ENCODE measurements around the gene LDLRAD3.

Gene LDLRAD3

DNA sequence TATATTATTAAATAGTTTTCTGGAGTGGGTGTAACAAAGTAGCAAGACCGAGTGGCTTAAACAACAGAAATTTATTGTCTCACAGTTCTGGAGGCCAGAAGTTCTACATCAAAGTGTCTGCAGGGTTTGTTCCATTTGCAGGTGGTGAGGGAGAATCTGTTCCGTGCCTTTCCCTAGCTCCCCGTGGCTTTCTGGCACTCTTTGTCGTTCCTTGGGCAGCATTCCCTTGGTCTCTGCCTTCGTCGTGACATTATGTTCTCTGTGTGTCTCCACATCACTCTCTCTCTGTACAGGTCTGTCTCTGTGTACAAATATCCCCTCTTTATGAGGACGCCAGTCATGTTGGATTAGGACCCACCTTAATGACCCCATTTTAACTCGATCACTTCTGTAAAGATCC is 38.2 kb downstream of the LDLRAD3 start:
- Mint-ChIP-seq H3K36me3 (ENCODE audit: low read depth) (no peaks in the 10 kb centered on the region), H3K4me1 (ENCODE audit: low read depth) (no peaks in the 10 kb centered on the region), H3K27ac (no peak overlapping the region), H3K9me3 (no peaks in the 10 kb centered on the region), H3K4me3 (no peak overlapping the region), H3K27me3 (no peaks in the 10 kb centered on the region)

- Mint-ChIP-seq H3K4me3 (no peak overlapping the region), H3K27ac (no peak overlapping the region), H3K36me3 (ENCODE audit: low read depth) (no peaks in the 10 kb centered on the region), H3K27me3 (peaks cover under 1% of the 10 kb centered on the region), H3K9me3 (no peaks in the 10 kb centered on the region), H3K4me1 (ENCODE audit: low read depth) (no peaks in the 10 kb centered on the region)
These were observed 40.1 kb downstream of the LDLRAD3 start for GRCh38 chr11:35983981-35984380.

- Mint-ChIP-seq H3K9me3 (no peaks in the 10 kb centered on the region), H3K4me1 (ENCODE audit: low read depth) (no peaks in the 10 kb centered on the region), H3K36me3 (ENCODE audit: low read depth) (no peaks in the 10 kb centered on the region), H3K27me3 (peaks cover 8% of the 10 kb centered on the region), H3K4me3 (no peak overlapping the region), H3K27ac (no peak overlapping the region)
These were observed 43.1 kb downstream of the LDLRAD3 start for GRCh38 chr11:35986947-35987346.

DNA sequence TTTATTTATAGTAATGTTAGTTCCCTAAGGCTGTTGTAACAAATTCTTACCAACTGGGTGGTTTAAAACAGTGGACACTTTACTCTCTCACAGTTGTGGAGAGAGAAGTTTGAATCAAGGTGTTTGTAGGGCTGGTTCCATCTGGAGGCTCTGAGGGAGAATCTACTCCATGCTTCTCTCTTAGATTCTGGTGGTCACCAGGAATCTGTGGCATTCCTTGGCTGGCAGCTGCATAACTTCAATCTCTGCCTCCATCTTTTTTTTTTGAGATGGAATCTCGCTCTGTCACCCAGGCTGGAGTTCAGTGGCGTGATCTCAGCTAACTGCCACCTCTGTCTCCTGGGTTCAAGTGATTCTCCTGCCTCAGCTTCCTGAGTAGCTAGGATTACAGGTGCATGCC is 46.3 kb downstream of the LDLRAD3 start:
- H3K27ac Mint-ChIP-seq: no peak overlapping the region
- peaks cover 15% of the 10 kb centered on the region for H3K27me3 Mint-ChIP-seq
- no peak overlapping the region for H3K4me3 Mint-ChIP-seq
- H3K36me3 Mint-ChIP-seq (ENCODE audit: low read depth): no peaks in the 10 kb centered on the region
- H3K9me3 Mint-ChIP-seq: peaks cover 5% of the 10 kb centered on the region
- H3K4me1 Mint-ChIP-seq (ENCODE audit: low read depth): no peaks in the 10 kb centered on the region

GRCh38 chr11:35990816-35991215 is 47.0 kb downstream of the LDLRAD3 start:
- peaks cover 15% of the 10 kb centered on the region for H3K27me3 Mint-ChIP-seq
- H3K9me3 Mint-ChIP-seq: peaks cover 5% of the 10 kb centered on the region

DNA sequence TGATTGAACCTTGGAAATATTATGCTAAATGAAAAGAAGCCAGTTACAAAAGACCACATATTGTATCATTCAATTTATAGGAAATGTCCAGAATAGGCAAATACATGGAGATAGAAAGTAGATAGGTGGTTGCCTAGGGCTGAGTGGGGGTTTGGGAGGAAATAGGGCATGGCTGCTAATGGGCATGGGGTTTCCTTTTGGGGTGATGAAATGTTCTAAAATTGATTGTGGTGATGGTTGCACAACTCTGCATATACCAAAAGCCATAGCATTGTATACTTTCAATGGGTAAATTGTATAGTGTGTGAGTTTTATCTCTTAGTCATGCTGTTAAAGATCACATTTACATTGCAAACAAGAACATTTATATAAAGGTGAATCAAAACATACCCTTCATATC is 48.7 kb downstream of the LDLRAD3 start:
- Mint-ChIP-seq H3K9me3 (peaks cover 5% of the 10 kb centered on the region), H3K27ac (no peak overlapping the region), H3K27me3 (peaks cover 15% of the 10 kb centered on the region), H3K4me1 (ENCODE audit: low read depth) (no peaks in the 10 kb centered on the region), H3K36me3 (ENCODE audit: low read depth) (no peaks in the 10 kb centered on the region), H3K4me3 (no peak overlapping the region)

More at GRCh38 chr11:35990816-35991215, 47.0 kb downstream of the LDLRAD3 start:
- Mint-ChIP-seq H3K4me1 (ENCODE audit: low read depth) (no peaks in the 10 kb centered on the region), H3K36me3 (ENCODE audit: low read depth) (no peaks in the 10 kb centered on the region), H3K4me3 (no peak overlapping the region), H3K27ac (no peak overlapping the region)

- no peaks in the 10 kb centered on the region for H3K36me3 Mint-ChIP-seq (ENCODE audit: low read depth)
- H3K27me3 Mint-ChIP-seq: peaks cover 10% of the 10 kb centered on the region
- peaks cover 5% of the 10 kb centered on the region for H3K9me3 Mint-ChIP-seq
- H3K27ac Mint-ChIP-seq: no peak overlapping the region
- H3K4me3 Mint-ChIP-seq: no peak overlapping the region
- no peaks in the 10 kb centered on the region for H3K4me1 Mint-ChIP-seq (ENCODE audit: low read depth)
These were observed 50.6 kb downstream of the LDLRAD3 start for GRCh38 chr11:35994421-35994820.

- Mint-ChIP-seq H3K4me3 (no peak overlapping the region), H3K27ac (no peak overlapping the region), H3K4me1 (ENCODE audit: low read depth) (no peaks in the 10 kb centered on the region), H3K27me3 (peaks cover 11% of the 10 kb centered on the region), H3K9me3 (peaks cover 5% of the 10 kb centered on the region), H3K36me3 (ENCODE audit: low read depth) (no peaks in the 10 kb centered on the region)
These were observed 51.9 kb downstream of the LDLRAD3 start for GRCh38 chr11:35995681-35996271.

- H3K36me3 Mint-ChIP-seq (ENCODE audit: low read depth): no peaks in the 10 kb centered on the region
- H3K4me3 Mint-ChIP-seq: no peak overlapping the region
- H3K9me3 Mint-ChIP-seq: peaks cover 5% of the 10 kb centered on the region
- no peaks in the 10 kb centered on the region for H3K4me1 Mint-ChIP-seq (ENCODE audit: low read depth)
- peaks cover 11% of the 10 kb centered on the region for H3K27me3 Mint-ChIP-seq
- H3K27ac Mint-ChIP-seq: no peak overlapping the region
These were observed 54.1 kb downstream of the LDLRAD3 start for GRCh38 chr11:35997902-35998520.

DNA sequence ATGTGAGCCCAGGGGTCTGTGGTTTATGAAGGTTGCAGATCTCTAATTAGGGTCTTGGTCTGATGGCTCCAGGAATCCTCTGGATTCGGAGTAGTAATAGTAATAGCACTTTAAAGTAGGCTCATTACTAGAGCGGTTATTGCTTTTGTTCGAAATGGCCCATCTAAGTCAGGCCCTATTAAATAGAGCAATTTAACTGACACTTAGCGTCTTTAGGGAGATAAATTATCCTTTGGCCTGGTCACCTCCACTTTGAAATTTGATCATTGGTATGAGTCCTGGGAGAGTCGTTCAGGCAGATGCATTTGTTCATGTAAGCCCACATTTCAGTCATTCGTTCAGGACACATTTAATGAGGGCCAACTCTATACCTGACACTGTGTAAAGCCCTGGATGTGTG is 54.8 kb downstream of the LDLRAD3 start:
- no peak overlapping the region for H3K4me3 Mint-ChIP-seq

DNA sequence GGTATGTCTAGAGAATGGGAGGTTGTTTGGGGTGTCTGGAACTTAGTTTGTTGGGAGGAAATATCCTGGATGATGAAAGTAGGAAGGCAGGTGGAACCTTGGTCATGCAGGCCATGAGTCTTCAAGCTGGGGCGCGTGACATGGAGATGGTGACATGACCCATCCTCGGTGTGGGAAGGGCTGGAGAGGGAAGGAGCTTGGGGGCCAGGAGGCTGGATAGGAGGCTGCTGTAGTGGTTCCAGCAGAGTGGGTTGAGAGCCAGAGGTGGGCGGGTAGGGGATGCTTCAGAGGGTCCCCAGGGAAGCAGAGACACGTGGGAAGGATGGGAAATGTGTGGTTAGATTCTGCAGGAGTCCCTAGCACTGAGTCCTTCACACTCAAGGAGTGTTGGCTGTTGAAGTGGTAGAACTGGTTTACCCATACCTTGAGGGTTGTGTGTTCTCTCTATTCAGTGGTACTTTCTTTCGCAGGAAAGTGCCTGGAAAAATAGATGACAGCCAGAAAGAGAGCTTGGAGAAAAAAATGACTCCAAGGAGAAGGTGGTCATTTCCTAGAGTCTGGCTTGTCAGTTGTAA is 56.8 kb downstream of the LDLRAD3 start:
- Mint-ChIP-seq H3K36me3 (ENCODE audit: low read depth) (no peaks in the 10 kb centered on the region), H3K9me3 (no peaks in the 10 kb centered on the region), H3K27me3 (peaks cover 4% of the 10 kb centered on the region), H3K4me3 (no peak overlapping the region), H3K27ac (no peak overlapping the region), H3K4me1 (ENCODE audit: low read depth) (no peaks in the 10 kb centered on the region)

More for the DNA sequence above, 54.8 kb downstream of the LDLRAD3 start:
- peaks cover 11% of the 10 kb centered on the region for H3K27me3 Mint-ChIP-seq
- H3K4me1 Mint-ChIP-seq (ENCODE audit: low read depth): no peaks in the 10 kb centered on the region
- no peak overlapping the region for H3K27ac Mint-ChIP-seq
- H3K36me3 Mint-ChIP-seq (ENCODE audit: low read depth): no peaks in the 10 kb centered on the region
- H3K9me3 Mint-ChIP-seq: peaks cover 5% of the 10 kb centered on the region

- no peak overlapping the region for H3K27ac Mint-ChIP-seq
- H3K9me3 Mint-ChIP-seq: no peaks in the 10 kb centered on the region
- H3K36me3 Mint-ChIP-seq (ENCODE audit: low read depth): no peaks in the 10 kb centered on the region
- H3K4me3 Mint-ChIP-seq: no peak overlapping the region
- H3K4me1 Mint-ChIP-seq (ENCODE audit: low read depth): no peaks in the 10 kb centered on the region
- peaks cover 4% of the 10 kb centered on the region for H3K27me3 Mint-ChIP-seq
These were observed 58.3 kb downstream of the LDLRAD3 start for GRCh38 chr11:36002196-36002595.

GRCh38 chr11:36002796-36003195 is 58.9 kb downstream of the LDLRAD3 start:
- H3K27me3 Mint-ChIP-seq: peaks cover 4% of the 10 kb centered on the region
- no peak overlapping the region for H3K27ac Mint-ChIP-seq
- no peaks in the 10 kb centered on the region for H3K9me3 Mint-ChIP-seq
- no peaks in the 10 kb centered on the region for H3K4me1 Mint-ChIP-seq (ENCODE audit: low read depth)
- H3K36me3 Mint-ChIP-seq (ENCODE audit: low read depth): no peaks in the 10 kb centered on the region
- no peak overlapping the region for H3K4me3 Mint-ChIP-seq

DNA sequence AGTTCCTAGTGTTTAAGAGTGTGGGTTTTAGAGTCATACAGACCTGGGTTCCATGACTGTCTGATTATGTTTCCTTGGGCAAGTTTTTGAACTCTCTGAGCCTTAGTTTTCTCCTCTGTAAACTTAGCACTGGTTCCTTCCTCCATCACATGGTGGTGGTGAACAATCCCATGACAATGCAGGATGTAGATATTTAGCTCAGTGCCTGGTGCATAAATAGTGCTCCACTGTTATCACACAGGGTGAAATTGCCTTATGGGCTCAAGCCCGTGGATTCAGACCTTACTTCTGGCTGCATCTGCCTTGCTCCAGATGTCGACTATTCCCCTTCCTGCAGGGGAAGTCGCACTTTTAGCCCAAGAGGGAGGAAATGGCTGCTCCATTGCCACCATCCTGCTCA is 62.7 kb downstream of the LDLRAD3 start:
- H3K27me3 Mint-ChIP-seq: peaks cover 7% of the 10 kb centered on the region
- no peak overlapping the region for H3K4me3 Mint-ChIP-seq
- H3K9me3 Mint-ChIP-seq: no peaks in the 10 kb centered on the region
- H3K4me1 Mint-ChIP-seq (ENCODE audit: low read depth): no peaks in the 10 kb centered on the region
- H3K36me3 Mint-ChIP-seq (ENCODE audit: low read depth): no peaks in the 10 kb centered on the region
- no peak overlapping the region for H3K27ac Mint-ChIP-seq

DNA sequence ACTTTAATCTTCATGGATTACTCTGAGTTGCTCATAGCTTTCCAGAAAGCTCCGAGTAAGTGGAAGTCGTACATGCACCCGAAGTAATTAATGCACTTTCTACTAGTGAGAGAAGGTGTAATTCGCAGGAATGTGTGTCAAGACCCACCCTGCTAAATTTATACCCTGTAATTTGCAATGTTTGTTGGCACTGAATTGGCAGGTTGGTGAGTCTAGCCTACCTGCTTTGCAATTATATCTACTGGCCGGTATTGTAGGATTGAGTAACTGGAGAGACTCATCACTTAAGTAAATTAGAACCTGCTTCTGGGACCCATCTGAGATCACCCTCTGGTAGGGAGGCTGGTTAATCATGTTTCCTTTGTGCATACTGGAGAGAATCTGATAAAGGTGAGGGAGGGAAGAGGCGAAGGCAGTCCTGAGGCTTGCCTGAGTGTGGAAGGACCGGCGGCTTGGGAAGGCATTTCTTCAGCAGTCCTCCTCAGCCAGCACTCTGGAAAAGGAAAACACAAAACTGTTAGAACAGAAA is 63.3 kb downstream of the LDLRAD3 start:
- no peak overlapping the region for H3K27ac Mint-ChIP-seq
- no peaks in the 10 kb centered on the region for H3K36me3 Mint-ChIP-seq (ENCODE audit: low read depth)
- H3K4me3 Mint-ChIP-seq: no peak overlapping the region
- H3K27me3 Mint-ChIP-seq: peaks cover 7% of the 10 kb centered on the region
- no peaks in the 10 kb centered on the region for H3K4me1 Mint-ChIP-seq (ENCODE audit: low read depth)
- H3K9me3 Mint-ChIP-seq: no peaks in the 10 kb centered on the region

Measured in stimulated activated naive CD8-positive, alpha-beta T cell treated with anti-CD3 and anti-CD28 coated beads, Interleukin-15, Interleukin-2, amounts not matched to agents 100 ng/mL and 50 ng/mL, for 24 hours (primary cell).